Measurements from ENCODE around the gene PCSK6.

GRCh38 chr15:101457696-101458095, 31.8 kb downstream of the PCSK6 start:
- TF ChIP-seq CTCF (IDR thresholded peaks at IDR 0.05; ENCODE audit: low read depth, low read length, poor library complexity, severe bottlenecking) (no peak), EZH2phosphoT487 (IDR thresholded peaks at IDR 0.05; ENCODE audit: borderline replicate concordance, low read length) (no peak)
